HepG2 (cell line): Measurements from ENCODE around the gene RAB40C. TPM values are rescaled to one million over a fixed set of nuclear protein-coding genes. Genes with fewer than 3 reads are reported as not detected.

Source experiments
- AGO1 ChIP-seq: fragments of 200-400 bp; formaldehyde crosslinking; IDR thresholded peaks from 2 replicates; pipeline ENCODE4 v1.6.1; 2017; ENCODE audit warnings: mild to moderate bottlenecking, low read depth, low read length, moderate library complexity; ENCODE audit not compliant: poor library complexity, severe bottlenecking
- ESRRA ChIP-seq: sonication (generic); formaldehyde crosslinking; IDR thresholded peaks from 2 replicates; pipeline ENCODE4 v1.5.1; 2020; ENCODE audit warnings: mild to moderate bottlenecking, low read depth, missing genetic modification reagents
- HOXA3 ChIP-seq: sonication (generic); formaldehyde crosslinking; IDR thresholded peaks from 2 replicates; pipeline ENCODE4 v1.5.0; 2020; ENCODE audit warnings: missing genetic modification reagents
- JARID2 ChIP-seq: sonication (generic); formaldehyde crosslinking; IDR thresholded peaks from 2 replicates; pipeline ENCODE4 v1.8.1; 2023; ENCODE audit warnings: missing genetic modification reagents, inconsistent platforms; ENCODE audit not compliant: insufficient replicate concordance
- KDM5A ChIP-seq: fragments of 200-600 bp; sonication (generic); IDR thresholded peaks from 2 replicates; pipeline ENCODE4 v1.7.0; 2018; ENCODE audit warnings: antibody characterized with exemption, mild to moderate bottlenecking, low read length, borderline replicate concordance
- NCOR1 ChIP-seq: fragments of 200-600 bp; sonication (generic); IDR thresholded peaks from 2 replicates; pipeline ENCODE4 v1.7.0; 2017; ENCODE audit warnings: antibody characterized with exemption, low read length, borderline replicate concordance
- RAD21 ChIP-seq: fragments of 450-650 bp; formaldehyde crosslinking; IDR thresholded peaks from 2 replicates; pipeline ENCODE4 v1.5.0; 2020; ENCODE audit warnings: mild to moderate bottlenecking
- SP4 ChIP-seq: sonication (generic); formaldehyde crosslinking; IDR thresholded peaks from 2 replicates; pipeline ENCODE4 v1.8.1; 2023; ENCODE audit warnings: mild to moderate bottlenecking, missing genetic modification reagents
- TARDBP ChIP-seq: sonication (generic); formaldehyde crosslinking; IDR thresholded peaks from 2 replicates; pipeline ENCODE4 v1.8.0; 2022; ENCODE audit warnings: mild to moderate bottlenecking, missing genetic modification reagents
- ZFX ChIP-seq: sonication (generic); formaldehyde crosslinking; IDR thresholded peaks from 2 replicates; pipeline ENCODE4 v1.4.0; 2020; ENCODE audit warnings: mild to moderate bottlenecking, low read depth, missing genetic modification reagents, moderate library complexity
- ZFY ChIP-seq: sonication (generic); formaldehyde crosslinking; IDR thresholded peaks from 2 replicates; pipeline ENCODE4 v1.4.0; 2020; ENCODE audit warnings: missing genetic modification reagents
- ZNF607 ChIP-seq: sonication (generic); formaldehyde crosslinking; IDR thresholded peaks from 2 replicates; pipeline ENCODE4 v1.5.1; 2020; ENCODE audit warnings: missing genetic modification reagents, mild to moderate bottlenecking, borderline replicate concordance
- ZNF614 ChIP-seq: IDR thresholded peaks from 2 replicates; pipeline ENCODE4 v1.6.1; 2018; ENCODE audit warnings: missing biosample characterization, missing genetic modification reagents, inconsistent platforms, borderline replicate concordance
- polyA plus RNA-seq, 8 experiments: library from polyadenylated mRNA; depleted of rRNA in 3 of 8; stranded (reverse) in 7 of 8; unstranded in 1 of 8; fragments of >200 nt; fragmentation: Illumina TruSeq in 4 of 8; extraction: Trizol in 4 of 8; gene quantifications; 2 replicates each; pipeline versions ENCODE4 v1.2.1 to v1.2.3, GENCODE V29; 2011 to 2016; ENCODE audit warnings: low read depth in 4 of 8, missing spikeins in 1 of 8, mixed read lengths in 1 of 8; ENCODE audit not compliant: insufficient read depth in 1 of 8
- total RNA-seq, 5 experiments: library from RNA; depleted of rRNA; stranded (reverse); fragments of >200 nt; fragmentation: Illumina TruSeq; extraction: Trizol; gene quantifications; 2 replicates each; pipeline ENCODE4 v1.2.3, GENCODE V29; 2016; ENCODE audit warnings: low read depth in 1 of 5
- TF ChIP-seq, protein P1 (sequence below): sonication (generic); formaldehyde crosslinking; IDR thresholded peaks from 2 replicates; pipeline ENCODE4 v1.5.0; 2020; ENCODE audit warnings: missing genetic modification reagents
- TF ChIP-seq, protein P2 (sequence below): sonication (generic); formaldehyde crosslinking; conservative IDR thresholded peaks from 2 replicates; pipeline ENCODE4 v1.8.0; 2022; ENCODE audit warnings: missing genetic modification reagents
- TF ChIP-seq, protein P3 (sequence below): sonication (generic); formaldehyde crosslinking; IDR thresholded peaks from 2 replicates; pipeline ENCODE4 v1.4.0; 2020; ENCODE audit warnings: mild to moderate bottlenecking, missing genetic modification reagents
- TF ChIP-seq, protein P4 (sequence below): sonication (generic); formaldehyde crosslinking; IDR thresholded peaks from 2 replicates; pipeline ENCODE4 v1.5.1; 2020; ENCODE audit warnings: missing genetic modification reagents, mild to moderate bottlenecking, borderline replicate concordance
- TF ChIP-seq, protein P5 (sequence below): sonication (generic); formaldehyde crosslinking; IDR thresholded peaks from 2 replicates; pipeline ENCODE4 v1.4.0; 2020; ENCODE audit warnings: mild to moderate bottlenecking, missing genetic modification reagents
- TF ChIP-seq, protein P6 (sequence below): sonication (generic); formaldehyde crosslinking; IDR thresholded peaks from 2 replicates; pipeline ENCODE4 v1.8.1; 2023; ENCODE audit warnings: mild to moderate bottlenecking, inconsistent platforms, moderate library complexity, missing genetic modification reagents, borderline replicate concordance

The RAB40C gene
- total and polyA plus RNA-seq, 2 of the 13 experiments (the other 11 are each of a cell fraction or from before 2014, with no cell fraction given) = 7.7 to 11.5 TPM

DNA sequence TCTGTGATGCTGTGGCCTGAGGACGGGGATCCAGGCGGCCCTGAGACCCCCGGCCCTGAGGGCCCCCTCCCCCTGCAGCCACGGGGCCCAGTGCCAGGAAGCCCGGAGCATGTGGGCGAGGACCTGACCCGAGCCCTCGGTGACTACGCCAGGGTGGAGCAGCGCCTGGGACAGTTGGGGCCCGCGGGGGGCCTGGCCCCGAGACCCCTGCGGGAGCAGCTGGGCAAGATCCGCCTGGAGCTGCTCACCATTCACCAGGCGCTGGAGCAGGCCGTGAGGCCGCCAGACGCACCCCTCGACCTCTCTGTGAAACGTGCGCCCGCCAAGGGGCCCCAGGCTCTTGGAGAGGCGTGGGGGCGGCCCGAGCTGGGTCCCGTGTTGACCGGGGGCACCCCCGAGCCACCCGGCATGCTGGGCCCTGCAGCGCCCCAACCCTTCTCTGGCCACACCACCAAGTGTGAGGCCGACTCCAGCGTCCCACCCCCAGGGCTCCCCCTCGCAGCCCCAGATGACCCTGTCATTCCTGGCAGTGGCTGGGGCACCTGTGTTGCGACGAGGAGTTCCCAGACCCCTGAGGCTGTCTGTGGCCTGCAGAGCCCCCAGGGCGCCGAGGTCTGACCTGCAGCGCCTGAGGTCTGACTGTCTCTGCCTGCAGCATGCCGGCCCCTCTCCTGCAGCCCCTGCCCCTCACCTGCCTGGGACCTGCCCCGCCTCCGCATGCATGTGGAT, 25.0 kb upstream of the RAB40C start (continued):
- TF ChIP-seq, protein P1, sequence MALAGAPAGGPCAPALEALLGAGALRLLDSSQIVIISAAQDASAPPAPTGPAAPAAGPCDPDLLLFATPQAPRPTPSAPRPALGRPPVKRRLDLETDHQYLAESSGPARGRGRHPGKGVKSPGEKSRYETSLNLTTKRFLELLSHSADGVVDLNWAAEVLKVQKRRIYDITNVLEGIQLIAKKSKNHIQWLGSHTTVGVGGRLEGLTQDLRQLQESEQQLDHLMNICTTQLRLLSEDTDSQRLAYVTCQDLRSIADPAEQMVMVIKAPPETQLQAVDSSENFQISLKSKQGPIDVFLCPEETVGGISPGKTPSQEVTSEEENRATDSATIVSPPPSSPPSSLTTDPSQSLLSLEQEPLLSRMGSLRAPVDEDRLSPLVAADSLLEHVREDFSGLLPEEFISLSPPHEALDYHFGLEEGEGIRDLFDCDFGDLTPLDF (CRISPR knock-in tag) = no peak
- no peak for TF ChIP-seq RAD21 (CRISPR knock-in tag)
- TF ChIP-seq, protein P2, sequence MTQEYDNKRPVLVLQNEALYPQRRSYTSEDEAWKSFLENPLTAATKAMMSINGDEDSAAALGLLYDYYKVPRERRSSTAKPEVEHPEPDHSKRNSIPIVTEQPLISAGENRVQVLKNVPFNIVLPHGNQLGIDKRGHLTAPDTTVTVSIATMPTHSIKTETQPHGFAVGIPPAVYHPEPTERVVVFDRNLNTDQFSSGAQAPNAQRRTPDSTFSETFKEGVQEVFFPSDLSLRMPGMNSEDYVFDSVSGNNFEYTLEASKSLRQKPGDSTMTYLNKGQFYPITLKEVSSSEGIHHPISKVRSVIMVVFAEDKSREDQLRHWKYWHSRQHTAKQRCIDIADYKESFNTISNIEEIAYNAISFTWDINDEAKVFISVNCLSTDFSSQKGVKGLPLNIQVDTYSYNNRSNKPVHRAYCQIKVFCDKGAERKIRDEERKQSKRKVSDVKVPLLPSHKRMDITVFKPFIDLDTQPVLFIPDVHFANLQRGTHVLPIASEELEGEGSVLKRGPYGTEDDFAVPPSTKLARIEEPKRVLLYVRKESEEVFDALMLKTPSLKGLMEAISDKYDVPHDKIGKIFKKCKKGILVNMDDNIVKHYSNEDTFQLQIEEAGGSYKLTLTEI (CRISPR knock-in tag) = no peak
- no peak for TF ChIP-seq ZNF614 (CRISPR knock-in tag)
- TF ChIP-seq, protein P3, sequence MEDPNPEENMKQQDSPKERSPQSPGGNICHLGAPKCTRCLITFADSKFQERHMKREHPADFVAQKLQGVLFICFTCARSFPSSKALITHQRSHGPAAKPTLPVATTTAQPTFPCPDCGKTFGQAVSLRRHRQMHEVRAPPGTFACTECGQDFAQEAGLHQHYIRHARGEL (CRISPR knock-in tag) = no peak
- TF ChIP-seq, protein P4, sequence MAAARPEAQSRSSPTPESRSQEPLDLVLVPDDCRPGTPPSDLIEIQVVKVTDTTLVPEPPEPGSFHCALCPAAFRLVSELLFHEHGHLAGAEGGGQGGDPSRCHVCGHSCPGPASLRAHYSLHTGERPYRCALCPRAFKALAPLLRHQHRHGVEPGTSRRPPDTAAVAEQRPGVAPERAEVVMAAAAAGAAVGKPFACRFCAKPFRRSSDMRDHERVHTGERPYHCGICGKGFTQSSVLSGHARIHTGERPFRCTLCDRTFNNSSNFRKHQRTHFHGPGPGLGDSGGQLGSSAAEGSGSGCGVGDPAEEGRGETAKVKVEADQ (CRISPR knock-in tag) = no peak
- no peak for TF ChIP-seq NCOR1
- TF ChIP-seq ZNF607 (CRISPR knock-in tag) = no peak
- TF ChIP-seq HOXA3 (CRISPR knock-in tag) = no peak
- TF ChIP-seq, protein P5, sequence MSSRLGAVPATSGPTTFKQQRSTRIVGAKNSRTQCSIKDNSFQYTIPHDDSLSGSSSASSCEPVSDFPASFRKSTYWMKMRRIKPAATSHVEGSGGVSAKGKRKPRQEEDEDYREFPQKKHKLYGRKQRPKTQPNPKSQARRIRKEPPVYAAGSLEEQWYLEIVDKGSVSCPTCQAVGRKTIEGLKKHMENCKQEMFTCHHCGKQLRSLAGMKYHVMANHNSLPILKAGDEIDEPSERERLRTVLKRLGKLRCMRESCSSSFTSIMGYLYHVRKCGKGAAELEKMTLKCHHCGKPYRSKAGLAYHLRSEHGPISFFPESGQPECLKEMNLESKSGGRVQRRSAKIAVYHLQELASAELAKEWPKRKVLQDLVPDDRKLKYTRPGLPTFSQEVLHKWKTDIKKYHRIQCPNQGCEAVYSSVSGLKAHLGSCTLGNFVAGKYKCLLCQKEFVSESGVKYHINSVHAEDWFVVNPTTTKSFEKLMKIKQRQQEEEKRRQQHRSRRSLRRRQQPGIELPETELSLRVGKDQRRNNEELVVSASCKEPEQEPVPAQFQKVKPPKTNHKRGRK (CRISPR knock-in tag) = no peak
- TF ChIP-seq, protein P6, sequence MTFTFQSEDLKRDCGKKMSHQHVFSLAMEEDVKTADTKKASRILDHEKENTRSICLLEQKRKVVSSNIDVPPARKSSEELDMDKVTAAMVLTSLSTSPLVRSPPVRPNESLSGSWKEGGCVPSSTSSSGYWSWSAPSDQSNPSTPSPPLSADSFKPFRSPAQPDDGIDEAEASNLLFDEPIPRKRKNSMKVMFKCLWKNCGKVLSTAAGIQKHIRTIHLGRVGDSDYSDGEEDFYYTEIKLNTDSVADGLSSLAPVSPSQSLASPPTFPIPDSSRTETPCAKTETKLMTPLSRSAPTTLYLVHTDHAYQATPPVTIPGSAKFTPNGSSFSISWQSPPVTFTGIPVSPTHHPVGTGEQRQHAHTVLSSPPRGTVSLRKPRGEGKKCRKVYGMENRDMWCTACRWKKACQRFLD (CRISPR knock-in tag) = no peak
- TF ChIP-seq JARID2 (CRISPR knock-in tag) = no peak
- TF ChIP-seq KDM5A = no peak
- TF ChIP-seq ZFX (CRISPR knock-in tag) = peak; percentile 54; the same call in 1 of the 2 replicates
- no peak for TF ChIP-seq ESRRA (CRISPR knock-in tag)
- TF ChIP-seq AGO1 = no peak
- 0 out of 2 replicates have a peak, but pooled peaks have one; percentile 7 for TF ChIP-seq TARDBP
- peak; percentile 20; the same call in 1 of the 2 replicates for TF ChIP-seq ZFY
- 0 out of 2 replicates have a peak, but pooled peaks have one; percentile 16 for TF ChIP-seq SP4 (CRISPR knock-in tag)
